GM10266 (cell line): ENCODE measurements around the gene OPRM1.
"Not testable (repeated sequence)": the region's sequence is repeated elsewhere in the genome, so short reads cannot be mapped to it uniquely, and the experiment has no call there.

Experiments used
- DNase-seq: peaks from one replicate; pipeline ENCODE4 v3.0.0; 2012; ENCODE audit errors: extremely low spot score
- TF ChIP-seq, protein P1 (sequence below): IDR thresholded peaks from 2 replicates; pipeline ENCODE4 v1.5.1; 2012; ENCODE audit warnings: mild to moderate bottlenecking, low read depth; ENCODE audit not compliant: control insufficient read depth, insufficient read depth; ENCODE audit errors: missing control alignments

The OPRM1 gene

DNA sequence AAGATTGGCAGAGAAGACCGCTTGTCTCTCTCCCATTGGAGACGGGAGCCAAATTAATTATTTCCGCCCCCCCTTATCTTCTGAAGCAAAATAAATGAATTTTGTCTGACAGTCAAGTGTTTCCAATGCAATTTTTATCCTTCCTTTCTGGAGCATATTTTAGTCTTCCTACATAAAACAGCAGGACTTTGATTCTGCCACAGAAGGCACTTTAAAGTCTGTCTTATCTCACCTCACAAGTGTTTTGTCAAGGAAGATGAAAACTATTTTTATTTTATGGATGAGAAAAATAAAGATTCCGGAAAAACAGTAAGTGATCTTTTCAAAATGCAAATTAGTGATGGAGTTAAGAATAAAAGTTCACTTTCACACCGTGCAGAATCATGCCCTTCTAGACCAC lies 140.4 kb downstream of the OPRM1 start:
- TF ChIP-seq, protein P1, sequence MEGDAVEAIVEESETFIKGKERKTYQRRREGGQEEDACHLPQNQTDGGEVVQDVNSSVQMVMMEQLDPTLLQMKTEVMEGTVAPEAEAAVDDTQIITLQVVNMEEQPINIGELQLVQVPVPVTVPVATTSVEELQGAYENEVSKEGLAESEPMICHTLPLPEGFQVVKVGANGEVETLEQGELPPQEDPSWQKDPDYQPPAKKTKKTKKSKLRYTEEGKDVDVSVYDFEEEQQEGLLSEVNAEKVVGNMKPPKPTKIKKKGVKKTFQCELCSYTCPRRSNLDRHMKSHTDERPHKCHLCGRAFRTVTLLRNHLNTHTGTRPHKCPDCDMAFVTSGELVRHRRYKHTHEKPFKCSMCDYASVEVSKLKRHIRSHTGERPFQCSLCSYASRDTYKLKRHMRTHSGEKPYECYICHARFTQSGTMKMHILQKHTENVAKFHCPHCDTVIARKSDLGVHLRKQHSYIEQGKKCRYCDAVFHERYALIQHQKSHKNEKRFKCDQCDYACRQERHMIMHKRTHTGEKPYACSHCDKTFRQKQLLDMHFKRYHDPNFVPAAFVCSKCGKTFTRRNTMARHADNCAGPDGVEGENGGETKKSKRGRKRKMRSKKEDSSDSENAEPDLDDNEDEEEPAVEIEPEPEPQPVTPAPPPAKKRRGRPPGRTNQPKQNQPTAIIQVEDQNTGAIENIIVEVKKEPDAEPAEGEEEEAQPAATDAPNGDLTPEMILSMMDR = no peak
- DNase-seq = no peak

DNA sequence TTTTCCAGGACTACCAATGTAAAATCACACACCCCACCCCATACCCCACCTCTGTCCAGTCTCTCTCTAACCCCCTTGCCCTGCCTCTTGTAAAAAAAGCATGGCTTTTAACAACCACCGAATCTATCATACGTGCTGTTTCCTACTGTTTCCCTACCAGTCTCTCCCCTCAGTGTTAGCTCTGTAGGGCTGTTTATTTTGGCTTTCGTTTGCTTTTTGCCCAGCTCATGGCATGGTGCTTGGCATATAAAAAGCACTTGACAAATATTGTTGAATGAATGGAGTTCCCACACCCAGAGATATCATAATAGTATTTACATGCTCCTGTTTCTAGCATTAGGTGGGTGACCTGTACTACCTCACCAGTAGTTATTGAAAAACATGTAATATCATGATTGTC lies 148.2 kb downstream of the OPRM1 start:
- TF ChIP-seq, protein P1 = no peak
- DNase-seq = no peak

DNA sequence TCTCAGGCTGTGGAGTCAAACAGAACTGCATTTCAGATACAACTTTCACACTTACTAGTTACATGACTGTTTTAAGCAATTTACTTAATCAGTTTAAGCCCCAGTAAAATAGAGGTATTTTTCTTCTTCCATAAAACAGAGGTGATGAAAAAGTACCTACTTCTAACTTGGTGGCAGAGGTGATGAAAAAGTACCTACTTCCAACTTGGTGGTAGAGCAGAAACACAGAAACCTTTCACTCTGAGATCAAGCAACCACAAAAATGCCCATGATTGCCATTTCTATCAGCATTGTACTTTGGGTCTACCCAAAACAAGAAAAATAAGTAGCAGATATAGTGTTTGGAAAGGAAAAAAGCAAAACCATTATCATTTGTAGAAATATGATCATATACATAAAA lies 148.7 kb downstream of the OPRM1 start:
- TF ChIP-seq, protein P1 = no peak
- no peak for DNase-seq

DNA sequence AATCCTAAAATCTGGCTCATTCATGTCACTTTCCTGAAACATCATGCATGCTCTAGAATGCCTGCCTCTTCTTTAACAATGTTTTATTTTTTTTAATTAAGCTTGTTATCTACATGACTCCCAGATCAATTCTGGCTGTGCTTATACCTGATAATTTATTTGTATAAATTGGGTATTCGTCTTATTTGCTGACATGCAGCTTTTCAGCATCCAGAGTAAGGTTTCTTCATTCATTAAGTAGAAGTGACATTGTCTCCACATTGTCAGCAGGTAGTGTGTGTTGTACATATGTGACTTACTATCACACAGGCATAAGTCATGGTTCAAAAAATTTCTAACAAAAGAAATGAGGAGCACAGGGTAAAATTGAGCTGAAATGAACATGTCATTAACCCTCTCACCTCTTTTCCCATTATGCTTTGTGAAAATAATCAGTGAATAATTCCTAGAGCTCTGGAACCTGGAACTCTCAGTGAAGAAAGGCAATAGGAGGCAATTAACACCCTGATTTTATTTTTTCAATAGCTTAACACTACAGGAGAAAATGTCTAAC lies 157.4 kb downstream of the OPRM1 start:
- DNase-seq = no peak
- TF ChIP-seq, protein P1 = no peak

DNA sequence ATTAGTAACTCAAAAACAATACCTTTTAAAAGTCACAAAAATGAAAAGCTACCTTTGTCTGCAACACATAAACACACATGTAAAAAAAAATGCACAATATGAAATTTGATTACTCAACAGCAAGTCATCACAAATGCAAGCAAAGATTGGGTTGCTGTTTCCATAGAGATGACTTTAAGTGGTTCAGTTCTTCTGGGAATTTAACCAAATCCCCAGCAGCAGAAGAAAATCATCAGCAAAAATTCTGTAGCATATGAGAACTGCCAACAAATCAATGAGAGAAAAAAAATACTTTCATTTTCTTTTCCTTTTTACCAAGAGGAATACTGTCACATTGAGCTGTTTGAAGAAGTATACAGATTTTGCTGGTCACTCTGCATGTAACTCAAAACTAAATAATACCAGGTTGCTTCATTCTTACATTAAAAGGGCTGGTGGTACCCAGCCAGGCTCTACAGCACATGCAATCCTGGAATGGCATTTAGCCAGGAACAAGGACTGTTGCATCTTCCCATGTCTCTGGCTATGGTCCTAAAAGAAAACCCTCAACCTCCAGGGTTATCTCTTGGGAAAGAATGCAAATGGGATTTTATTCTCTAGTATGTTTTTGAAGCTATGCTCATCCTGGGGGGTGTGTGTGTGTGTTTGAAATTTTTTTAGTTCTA lies 158.3 kb downstream of the OPRM1 start:
- TF ChIP-seq, protein P1 = no peak
- DNase-seq = no peak

DNA sequence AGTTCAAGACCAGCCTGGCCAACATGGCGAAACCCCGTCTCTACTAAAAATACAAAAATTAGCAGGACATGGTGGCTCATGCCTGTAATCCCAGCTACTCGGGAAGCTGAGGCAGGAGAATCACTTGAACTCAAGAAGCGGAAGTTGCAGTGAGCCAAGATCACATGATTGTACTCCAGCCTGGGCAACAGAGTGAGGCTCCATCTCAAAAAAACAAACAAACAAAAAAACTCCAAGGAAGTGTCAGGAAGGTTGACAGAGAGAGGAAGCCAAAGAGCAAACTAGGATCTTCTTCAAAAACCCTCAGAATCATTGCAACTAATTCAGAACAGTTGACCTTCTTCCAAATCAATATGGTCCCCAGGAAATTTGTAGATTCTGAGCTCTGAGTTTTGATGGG lies 162.6 kb downstream of the OPRM1 start:
- not testable (repeated sequence) for DNase-seq

DNA sequence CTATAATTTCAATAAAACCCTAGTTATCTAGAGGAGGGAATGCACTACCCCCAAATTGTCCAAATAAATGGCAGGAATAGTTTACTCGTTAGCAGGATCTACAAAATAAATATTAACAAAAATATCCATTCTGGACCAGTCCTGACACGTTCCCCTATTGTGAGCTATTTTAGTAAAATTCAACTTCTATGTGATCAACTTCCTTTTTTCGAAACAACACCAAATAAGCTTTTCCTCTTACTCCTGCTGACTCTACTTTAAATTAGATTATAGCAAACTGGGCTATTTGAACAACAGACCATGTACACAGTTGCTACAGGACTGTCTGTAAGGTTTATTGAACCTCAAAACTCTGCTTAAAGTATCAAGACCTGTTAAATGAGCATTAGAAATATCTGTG lies 163.3 kb downstream of the OPRM1 start:
- TF ChIP-seq, protein P1 = no peak
- no peak for DNase-seq
